ENCODE results near the gene FBXO33. TPM values are rescaled to one million over a fixed set of nuclear protein-coding genes. Genes with fewer than 3 reads are reported as not detected.
"Not testable (repeated sequence)": the region's sequence is repeated elsewhere in the genome, so short reads cannot be mapped to it uniquely, and the experiment has no call there.

The FBXO33 gene
- total RNA-seq, 2 experiments from 2014 or later, result 23.1 to 24.8 TPM

DNA sequence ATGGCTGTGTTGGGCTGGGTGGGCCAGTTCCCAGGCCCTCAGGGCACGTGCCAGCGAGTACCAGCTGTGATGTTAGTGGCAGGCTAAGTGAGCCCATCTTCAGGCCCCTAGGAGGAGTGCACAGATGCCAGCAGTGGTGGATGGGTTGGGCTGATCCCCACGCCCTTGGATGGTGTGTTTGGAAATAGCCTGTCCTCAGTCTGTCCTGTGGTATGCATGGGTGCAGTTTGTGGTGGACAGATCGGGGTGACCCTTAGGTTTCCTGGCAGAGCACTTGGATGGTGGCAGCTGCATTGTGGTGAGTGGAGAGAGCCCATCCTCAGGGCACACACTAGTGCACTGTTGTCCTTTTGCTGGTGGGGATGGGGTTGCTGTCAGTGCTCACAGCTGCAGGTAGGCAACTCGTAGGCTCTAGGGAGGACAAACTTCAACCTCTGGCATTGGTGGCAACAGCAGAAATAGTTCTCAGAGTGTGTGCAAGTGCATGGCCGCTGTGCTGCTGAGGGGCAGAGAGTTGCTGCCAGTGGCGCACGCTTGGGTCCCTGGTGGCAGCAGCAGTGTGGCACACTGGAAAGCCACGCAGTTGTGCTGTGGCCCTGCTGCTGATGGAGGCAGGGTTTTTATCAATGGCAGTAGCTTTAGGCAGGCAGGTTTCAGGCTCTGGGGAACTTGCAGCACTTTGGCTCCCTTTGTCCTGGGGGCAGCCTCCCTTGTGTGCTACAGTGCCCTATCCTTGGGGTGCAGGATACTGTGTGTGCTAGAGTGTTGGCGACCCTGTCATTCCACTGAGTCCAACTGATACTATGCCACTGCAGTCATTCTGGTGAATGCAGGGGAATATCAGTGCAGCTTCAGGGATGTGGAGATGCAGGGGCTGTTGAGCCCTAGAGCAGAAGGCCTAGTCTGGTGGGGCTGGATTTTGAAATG lies 65.5 kb downstream of the FBXO33 start:
- no peak overlapping the region for H3K27ac Mint-ChIP-seq
- H3K27me3 Mint-ChIP-seq, result no peaks in the 10 kb centered on the region
- CTCF ChIA-PET, result interaction anchor here (2.2 kb wide), 1 partner anchor 135 kb away, joined by 10 read pairs; no protein-coding TSS in a partner anchor
- H3K4me1 Mint-ChIP-seq, result peaks cover 2% of the 10 kb centered on the region
- POLR2A ChIA-PET, result interaction anchor here (0.9 kb wide), 1 partner anchor 192 kb away, joined by 4 read pairs; the partner anchor contains the start of gene PNN
- H3K4me3 Mint-ChIP-seq, result no peak overlapping the region
- H3K9me3 Mint-ChIP-seq, result peaks cover 12% of the 10 kb centered on the region
- H3K36me3 Mint-ChIP-seq (ENCODE audit: low read depth), result peaks cover 50% of the 10 kb centered on the region
- DNase-seq, result no peak

DNA sequence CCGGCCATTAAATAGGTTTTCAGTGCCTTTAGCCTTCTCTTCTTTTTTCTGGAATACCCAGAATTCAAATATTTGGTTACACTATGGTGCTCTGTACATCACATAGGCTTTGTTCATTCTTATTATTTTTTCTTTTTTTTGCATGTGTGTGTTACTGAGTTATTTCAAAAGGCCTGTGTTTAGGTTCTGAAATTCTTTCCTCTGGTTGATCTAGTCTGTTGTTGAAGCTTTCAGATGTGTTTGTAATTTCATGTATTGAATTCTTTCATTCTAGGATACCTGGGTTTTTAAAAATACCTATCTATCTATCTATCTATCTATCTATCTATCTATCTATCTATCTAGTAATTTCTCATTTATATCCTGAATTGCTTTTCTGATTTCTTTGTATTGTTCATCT lies 66.9 kb downstream of the FBXO33 start:
- ChIA-PET POLR2A (no interaction called here), CTCF (no interaction called here)
- peaks cover 57% of the 10 kb centered on the region for H3K36me3 Mint-ChIP-seq (ENCODE audit: low read depth)
- H3K4me3 Mint-ChIP-seq, result no peak overlapping the region
- DNase-seq, result no peak
- H3K9me3 Mint-ChIP-seq, result peaks cover 12% of the 10 kb centered on the region
- no peak overlapping the region for H3K27ac Mint-ChIP-seq
- H3K27me3 Mint-ChIP-seq, result no peaks in the 10 kb centered on the region
- H3K4me1 Mint-ChIP-seq, result peaks cover 5% of the 10 kb centered on the region

DNA sequence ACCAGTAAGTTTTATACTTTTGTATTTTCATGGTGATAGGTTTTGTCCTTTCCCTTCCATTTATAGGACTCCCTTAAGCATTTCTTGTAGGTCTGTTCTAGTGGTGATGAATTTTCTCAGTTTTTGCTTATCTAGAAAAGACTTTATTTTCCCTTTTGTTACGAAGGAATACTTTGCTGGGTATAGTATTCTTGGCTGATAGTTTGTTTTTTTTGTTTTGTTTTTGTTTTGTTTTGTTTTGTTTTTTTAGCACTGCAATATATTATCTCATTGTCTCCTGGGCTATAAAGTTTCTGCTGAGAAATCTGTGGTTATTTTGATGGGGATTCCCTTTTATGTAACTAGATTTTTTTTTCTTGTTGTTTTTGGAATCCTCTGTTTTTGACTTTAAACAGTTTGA lies 67.7 kb downstream of the FBXO33 start:
- Mint-ChIP-seq H3K9me3 (peaks cover 12% of the 10 kb centered on the region), H3K4me1 (peaks cover 5% of the 10 kb centered on the region), H3K4me3 (no peak overlapping the region), H3K36me3 (ENCODE audit: low read depth) (peaks cover 66% of the 10 kb centered on the region), H3K27me3 (no peaks in the 10 kb centered on the region), H3K27ac (no peak overlapping the region)
- POLR2A ChIA-PET, result no interaction called here
- DNase-seq, result no peak
- CTCF ChIA-PET, result no interaction called here

DNA sequence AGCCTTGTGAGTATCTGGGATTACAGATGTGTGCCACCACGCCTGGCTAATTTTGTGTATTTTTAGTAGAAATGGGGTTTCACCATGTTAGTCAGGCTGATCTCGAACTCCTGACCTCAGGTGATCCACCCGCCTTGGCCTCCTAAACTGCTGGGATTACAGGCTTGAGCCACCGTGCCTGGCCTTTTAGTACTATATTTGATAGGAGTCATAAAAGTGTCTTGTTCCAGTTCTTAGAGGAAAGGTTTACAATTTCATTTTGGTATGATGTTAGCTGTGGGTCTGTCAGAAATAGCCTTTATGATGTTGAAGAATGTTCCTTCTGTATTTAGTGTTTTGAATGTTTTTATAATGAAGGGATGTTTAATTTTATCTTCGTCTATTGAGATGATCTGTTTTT lies 70.7 kb downstream of the FBXO33 start:
- CTCF ChIA-PET, DNase-seq, H3K27ac Mint-ChIP-seq, H3K4me1 Mint-ChIP-seq, H3K4me3 Mint-ChIP-seq, H3K27me3 Mint-ChIP-seq, POLR2A ChIA-PET: not testable (repeated sequence)
- H3K9me3 Mint-ChIP-seq, result peaks cover 12% of the 10 kb centered on the region
- H3K36me3 Mint-ChIP-seq (ENCODE audit: low read depth), result peaks cover 84% of the 10 kb centered on the region

DNA sequence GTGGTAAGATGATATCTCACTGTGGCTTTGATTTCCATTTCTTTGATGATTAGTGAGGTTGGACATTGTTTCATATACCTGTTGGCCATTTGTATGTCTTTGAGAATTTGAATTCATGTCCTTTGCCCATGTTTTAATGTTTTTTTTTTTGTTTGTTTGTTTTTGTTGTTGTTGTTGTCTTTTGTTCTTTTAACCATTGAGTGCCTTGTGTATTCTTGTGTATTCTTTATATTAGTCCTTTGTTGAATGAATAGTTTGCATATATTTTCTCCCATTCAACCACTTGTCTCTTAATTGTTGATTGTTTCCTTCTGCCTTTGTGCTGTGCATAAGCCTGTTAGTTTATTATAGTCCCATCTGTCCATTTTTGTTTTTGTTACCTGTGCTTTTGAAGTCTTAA lies 71.9 kb downstream of the FBXO33 start:
- POLR2A ChIA-PET, result no interaction called here
- no peak overlapping the region for H3K4me3 Mint-ChIP-seq
- CTCF ChIA-PET, result no interaction called here
- no peak for DNase-seq
- H3K27me3 Mint-ChIP-seq, result no peaks in the 10 kb centered on the region
- no peak overlapping the region for H3K27ac Mint-ChIP-seq
- peaks cover 12% of the 10 kb centered on the region for H3K9me3 Mint-ChIP-seq
- H3K4me1 Mint-ChIP-seq, result peaks cover 5% of the 10 kb centered on the region
- peaks cover 84% of the 10 kb centered on the region for H3K36me3 Mint-ChIP-seq (ENCODE audit: low read depth)

DNA sequence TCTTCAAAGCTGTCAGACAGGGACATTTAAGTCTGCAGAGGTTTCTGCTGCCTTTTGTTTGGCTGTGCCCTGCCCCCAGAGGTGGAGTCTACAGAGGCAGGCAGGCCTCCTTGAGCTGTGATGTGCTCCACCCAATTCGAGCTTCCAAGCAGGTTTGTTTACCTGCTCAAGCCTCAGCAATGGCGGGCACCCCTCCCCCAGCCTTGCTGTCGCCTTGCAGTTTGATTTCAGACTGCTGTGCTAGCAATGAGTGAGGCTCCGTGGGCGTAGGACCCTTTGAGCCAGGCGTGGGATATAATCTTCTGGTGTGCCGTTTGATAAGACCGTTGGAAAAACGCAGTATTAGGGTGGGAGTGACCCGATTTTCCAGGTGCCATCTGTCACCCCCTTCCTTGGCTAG lies 73.2 kb downstream of the FBXO33 start:
- peaks cover 81% of the 10 kb centered on the region for H3K36me3 Mint-ChIP-seq (ENCODE audit: low read depth)
- H3K27ac Mint-ChIP-seq, H3K4me3 Mint-ChIP-seq, CTCF ChIA-PET, H3K27me3 Mint-ChIP-seq, H3K4me1 Mint-ChIP-seq, POLR2A ChIA-PET, H3K9me3 Mint-ChIP-seq, DNase-seq: not testable (repeated sequence)

DNA sequence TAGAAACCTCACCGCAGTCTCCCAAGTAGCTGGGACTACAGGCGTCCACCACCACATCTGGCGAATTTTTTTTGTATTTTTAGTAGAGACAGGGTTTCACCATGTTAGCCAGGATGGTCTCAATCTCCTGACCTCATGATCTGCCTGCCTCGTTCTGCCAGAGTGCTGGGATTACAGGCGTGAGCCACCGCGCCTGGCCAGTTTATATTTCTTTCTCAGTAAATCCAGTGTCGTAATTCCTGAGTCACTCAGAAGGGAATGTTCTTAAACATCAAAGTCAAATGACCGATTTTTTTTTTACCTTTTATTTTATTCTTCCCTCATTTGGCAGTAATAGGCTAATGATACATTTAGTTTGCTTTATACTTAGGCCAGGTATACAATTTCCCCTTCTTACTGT lies 80.5 kb downstream of the FBXO33 start:
- peaks cover 51% of the 10 kb centered on the region for H3K36me3 Mint-ChIP-seq (ENCODE audit: low read depth)

DNA sequence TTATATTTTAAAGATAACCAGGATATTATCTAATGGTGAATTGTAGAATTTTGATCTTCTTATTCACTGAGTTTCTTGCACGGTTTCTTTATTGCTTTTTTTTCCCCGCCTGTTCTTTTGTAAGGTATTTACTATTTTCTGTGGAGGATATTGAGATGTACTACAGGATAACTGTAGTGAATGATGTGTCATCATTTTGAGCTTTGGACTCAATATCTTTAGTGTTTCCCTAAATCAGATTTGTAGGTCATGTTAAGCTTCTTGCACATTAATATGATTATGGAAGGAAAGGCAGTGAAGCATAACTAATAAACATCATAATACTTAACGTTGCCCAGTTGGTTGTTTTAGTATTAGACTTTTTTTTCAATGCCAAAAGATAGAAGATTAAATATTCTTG lies 81.4 kb downstream of the FBXO33 start:
- Mint-ChIP-seq H3K27me3 (no peaks in the 10 kb centered on the region), H3K4me1 (peaks cover 4% of the 10 kb centered on the region), H3K4me3 (no peak overlapping the region), H3K27ac (no peak overlapping the region), H3K9me3 (peaks cover 2% of the 10 kb centered on the region), H3K36me3 (ENCODE audit: low read depth) (peaks cover 47% of the 10 kb centered on the region)
- ChIA-PET CTCF (no interaction called here), POLR2A (no interaction called here)
- DNase-seq, result no peak

More for the DNA sequence above, 80.5 kb downstream of the FBXO33 start:
- H3K27me3 Mint-ChIP-seq, result no peaks in the 10 kb centered on the region
- H3K27ac Mint-ChIP-seq, result no peak overlapping the region
- ChIA-PET POLR2A (no interaction called here), CTCF (no interaction called here)
- no peak overlapping the region for H3K4me3 Mint-ChIP-seq
- DNase-seq, result no peak
- peaks cover 4% of the 10 kb centered on the region for H3K4me1 Mint-ChIP-seq
- peaks cover 2% of the 10 kb centered on the region for H3K9me3 Mint-ChIP-seq

Other genes starting within 250 kb of the FBXO33 start
- 10 to 100 TPM; 30.8 to 33.0 TPM for gene MIA2, start 198.5 kb downstream of the FBXO33 start, total RNA-seq

Data from activated CD4-positive, alpha-beta memory T cell treated with anti-CD3 and anti-CD28 coated beads, Interleukin-2, amount 10 ng/mL, durations not matched to agents 7 days and 5 days (primary cell).